PFSK-1 (cell line): Measurements from ENCODE around the gene ADPRM.

Source experiments
- FOXP2 ChIP-seq: optimal IDR thresholded peaks from 2 replicates; pipeline ENCODE3; 2011; ENCODE audit warnings: borderline replicate concordance, control low read depth, inconsistent platforms; ENCODE audit not compliant: insufficient read depth; ENCODE audit errors: extremely low read length, extremely low read depth
- POLR2AphosphoS5 ChIP-seq: IDR thresholded peaks from 2 replicates; pipeline ENCODE4 v1.6.1; 2012; ENCODE audit warnings: low read depth, mild to moderate bottlenecking, control low read depth, low read length, moderate library complexity
- REST ChIP-seq, 2 experiments: IDR thresholded peaks; 2 replicates each; pipeline versions ENCODE4 v1.6.1 to v1.8.0; 2011 to 2012; ENCODE audit warnings: low read depth in 2 of 2, low read length in 2 of 2, control low read depth in 1 of 2, inconsistent platforms in 1 of 2, mild to moderate bottlenecking in 1 of 2, moderate library complexity in 1 of 2; ENCODE audit not compliant: insufficient read depth in 1 of 2
- SIN3A ChIP-seq: IDR thresholded peaks from 2 replicates; pipeline ENCODE4 v1.6.1; 2012; ENCODE audit warnings: mild to moderate bottlenecking, low read length, moderate library complexity, borderline replicate concordance; ENCODE audit not compliant: insufficient read depth
- TAF1 ChIP-seq: IDR thresholded peaks from 2 replicates; pipeline ENCODE4 v1.6.1; 2012; ENCODE audit warnings: low read length, control low read depth, borderline replicate concordance; ENCODE audit not compliant: insufficient read depth

Gene ADPRM

GRCh38 chr17:10698096-10698818, 863 bp downstream of the ADPRM start:
- TF ChIP-seq FOXP2 (no peak), POLR2AphosphoS5 (no peak), REST (IDR thresholded peaks at IDR 0.05; ENCODE audit: insufficient read depth in 1 of 2, low read depth in 2 of 2, low read length in 2 of 2) (no peak), SIN3A (no peak), TAF1 (no peak)

GRCh38 chr17:10699856-10700255, 2.5 kb downstream of the ADPRM start:
- TF ChIP-seq TAF1 (no peak), REST (IDR thresholded peaks at IDR 0.05; ENCODE audit: insufficient read depth in 1 of 2, low read depth in 2 of 2, low read length in 2 of 2) (no peak), SIN3A (no peak), FOXP2 (no peak), POLR2AphosphoS5 (no peak)

- no peak for TF ChIP-seq FOXP2
Observed at GRCh38 chr17:10702574-10702973, 5.2 kb downstream of the ADPRM start.

GRCh38 chr17:10705727-10706126, 8.3 kb downstream of the ADPRM start:
- TF ChIP-seq SIN3A (no peak), TAF1 (no peak)

- TF ChIP-seq SIN3A (no peak), POLR2AphosphoS5 (no peak), TAF1 (no peak), REST (IDR thresholded peaks at IDR 0.05; ENCODE audit: insufficient read depth in 1 of 2, low read depth in 2 of 2, low read length in 2 of 2) (no peak), FOXP2 (no peak)
Observed at GRCh38 chr17:10713318-10713717, 15.9 kb downstream of the ADPRM start.

- TF ChIP-seq REST (IDR thresholded peaks at IDR 0.05; ENCODE audit: insufficient read depth in 1 of 2, low read depth in 2 of 2, low read length in 2 of 2) (no peak), SIN3A (no peak), TAF1 (no peak), FOXP2 (no peak), POLR2AphosphoS5 (no peak)
Observed at GRCh38 chr17:10716218-10716617, 18.8 kb downstream of the ADPRM start.
